SK-N-SH treated with all-trans-retinoic acid at 6 μM for 48 hours (cell line): ENCODE measurements around the gene EXOC4.
A peak's percentile ranks its signal among the peaks of the same experiment; 100 is the strongest.

Experiments
- ATAC-seq: fragments of 200-7000 bp; cut with Tn5 transposase; 3 replicates; pipeline ENCODE4 v1.9.1; 2020; ENCODE audit warnings: mild to moderate bottlenecking, moderate library complexity
- ARNTL ChIP-seq: fragments of 450-650 bp; formaldehyde crosslinking; IDR thresholded peaks from 2 replicates; pipeline ENCODE4 v1.5.0; 2020; ENCODE audit warnings: low read depth, mild to moderate bottlenecking, moderate library complexity, borderline replicate concordance
- BACH2 ChIP-seq: fragments of 250-450 bp; sonication (Bioruptor Pico); IDR thresholded peaks from 2 replicates; pipeline ENCODE4 v1.9.0; 2021; ENCODE audit warnings: mild to moderate bottlenecking, borderline replicate concordance
- CREB5 ChIP-seq: fragments of 250-450 bp; sonication (Bioruptor Pico); IDR thresholded peaks from 2 replicates; pipeline ENCODE4 v1.5.1; 2020; ENCODE audit warnings: low read depth, mild to moderate bottlenecking, moderate library complexity
- CSDC2 ChIP-seq: fragments of 250-450 bp; sonication (Bioruptor Pico); IDR thresholded peaks from 2 replicates; pipeline ENCODE4 v1.5.0; 2020; ENCODE audit warnings: mild to moderate bottlenecking, moderate library complexity
- CSRNP3 ChIP-seq: fragments of 250-450 bp; sonication (Bioruptor Pico); IDR thresholded peaks from 2 replicates; pipeline ENCODE4 v1.5.1; 2021; ENCODE audit warnings: mild to moderate bottlenecking, moderate library complexity
- ESRRG ChIP-seq: fragments of 250-450 bp; sonication (Bioruptor Pico); IDR thresholded peaks from 2 replicates; pipeline ENCODE4 v1.6.1; 2021; ENCODE audit warnings: mild to moderate bottlenecking
- ISL1 ChIP-seq: fragments of 250-450 bp; sonication (Bioruptor Pico); IDR thresholded peaks from 2 replicates; pipeline ENCODE4 v2.1.2; 2022; ENCODE audit warnings: mild to moderate bottlenecking, moderate library complexity
- OSR1 ChIP-seq: fragments of 250-450 bp; sonication (Bioruptor Pico); IDR thresholded peaks from 2 replicates; pipeline ENCODE4 v1.8.0; 2022; ENCODE audit warnings: moderate library complexity, mild to moderate bottlenecking, inconsistent platforms
- POU6F1 ChIP-seq: fragments of 250-450 bp; sonication (Bioruptor Pico); IDR thresholded peaks from 2 replicates; pipeline ENCODE4 v1.8.0; 2021; ENCODE audit warnings: low read depth, mild to moderate bottlenecking, moderate library complexity, borderline replicate concordance
- PPARA ChIP-seq: fragments of 250-450 bp; sonication (Bioruptor Pico); IDR thresholded peaks from 2 replicates; pipeline ENCODE4 v1.5.0; 2020; ENCODE audit warnings: mild to moderate bottlenecking, borderline replicate concordance
- RARB ChIP-seq: fragments of 250-450 bp; sonication (Bioruptor Pico); IDR thresholded peaks from 2 replicates; pipeline ENCODE4 v1.8.0; 2021; ENCODE audit warnings: mild to moderate bottlenecking, moderate library complexity
- SNAI2 ChIP-seq: fragments of 250-450 bp; sonication (Bioruptor Pico); IDR thresholded peaks from 2 replicates; pipeline ENCODE4 v1.5.0; 2020; ENCODE audit warnings: mild to moderate bottlenecking, moderate library complexity
- TCF4 ChIP-seq: fragments of 250-450 bp; sonication (Bioruptor Pico); IDR thresholded peaks from 2 replicates; pipeline ENCODE4 v1.8.0; 2021; ENCODE audit warnings: mild to moderate bottlenecking, moderate library complexity, borderline replicate concordance
- TOX ChIP-seq: fragments of 250-450 bp; sonication (Bioruptor Pico); IDR thresholded peaks from 2 replicates; pipeline ENCODE4 v1.8.0; 2021; ENCODE audit warnings: mild to moderate bottlenecking, moderate library complexity, borderline replicate concordance
- TSHZ2 ChIP-seq: fragments of 250-450 bp; sonication (Bioruptor Pico); IDR thresholded peaks from 2 replicates; pipeline ENCODE4 v1.5.0; 2020; ENCODE audit warnings: mild to moderate bottlenecking, moderate library complexity
- ZC3H10 ChIP-seq: fragments of 250-450 bp; sonication (Bioruptor Pico); IDR thresholded peaks from 2 replicates; pipeline ENCODE4 v1.5.1; 2021; ENCODE audit warnings: mild to moderate bottlenecking, moderate library complexity
- ZFP3 ChIP-seq: fragments of 250-450 bp; sonication (Bioruptor Pico); IDR thresholded peaks from 2 replicates; pipeline ENCODE4 v1.5.0; 2020; ENCODE audit warnings: mild to moderate bottlenecking, moderate library complexity
- ZFP30 ChIP-seq: fragments of 450-650 bp; formaldehyde crosslinking; IDR thresholded peaks from 2 replicates; pipeline ENCODE4 v1.5.0; 2022; ENCODE audit warnings: mild to moderate bottlenecking, moderate library complexity
- ZNF565 ChIP-seq: fragments of 450-650 bp; formaldehyde crosslinking; conservative IDR thresholded peaks from 2 replicates; pipeline ENCODE4 v1.5.0; 2020; ENCODE audit warnings: low read depth, mild to moderate bottlenecking, moderate library complexity
- ZNF70 ChIP-seq: fragments of 450-650 bp; formaldehyde crosslinking; IDR thresholded peaks from 2 replicates; pipeline ENCODE4 v1.5.0; 2020; ENCODE audit warnings: mild to moderate bottlenecking, moderate library complexity
- ZNF8 ChIP-seq: fragments of 450-650 bp; formaldehyde crosslinking; IDR thresholded peaks from 2 replicates; pipeline ENCODE4 v1.5.0; 2020; ENCODE audit warnings: mild to moderate bottlenecking, moderate library complexity

Gene EXOC4

GRCh38 chr7:133619491-133619890 lies 366.6 kb downstream of the EXOC4 start:
- ATAC-seq, result peak; percentile 78
- 0 out of 2 replicates have a peak, but pooled peaks have one; percentile 63 for TF ChIP-seq CSDC2
- TF ChIP-seq SNAI2 (CRISPR knock-in tag), result peak; percentile 76
- no peak for TF ChIP-seq ZNF8
- no peak for TF ChIP-seq TOX (CRISPR knock-in tag)
- TF ChIP-seq ZC3H10 (CRISPR knock-in tag), result no peak
- no peak for TF ChIP-seq ZFP3 (CRISPR knock-in tag)
- TF ChIP-seq ISL1, result peak; percentile 63
- no peak for TF ChIP-seq ZFP30 (CRISPR knock-in tag)
- no peak for TF ChIP-seq PPARA (CRISPR knock-in tag)
- TF ChIP-seq TSHZ2 (CRISPR knock-in tag), result peak; percentile 70; the same call in 1 of the 2 replicates
- TF ChIP-seq TCF4 (CRISPR knock-in tag), result no peak
- TF ChIP-seq OSR1 (CRISPR knock-in tag), result no peak
- no peak for TF ChIP-seq BACH2 (CRISPR knock-in tag)
- TF ChIP-seq, all 23 proteins: peak for 4

- TF ChIP-seq ZFP30 (CRISPR knock-in tag) (no peak), ARNTL (no peak), CSRNP3 (CRISPR knock-in tag) (no peak), TOX (CRISPR knock-in tag) (no peak), TSHZ2 (CRISPR knock-in tag) (no peak), ZC3H10 (CRISPR knock-in tag) (no peak), ESRRG (CRISPR knock-in tag) (no peak), POU6F1 (CRISPR knock-in tag) (no peak), ZNF8 (no peak), ZNF70 (no peak), RARB (CRISPR knock-in tag) (no peak), BACH2 (CRISPR knock-in tag) (no peak), ZNF565 (CRISPR knock-in tag) (no peak), PPARA (CRISPR knock-in tag) (no peak), CREB5 (CRISPR knock-in tag) (no peak)
- ATAC-seq, result no peak
Observed at GRCh38 chr7:133623721-133624120, 370.8 kb downstream of the EXOC4 start.

GRCh38 chr7:133625046-133625445 lies 372.2 kb downstream of the EXOC4 start:
- no peak for TF ChIP-seq ZFP3 (CRISPR knock-in tag)
- TF ChIP-seq ZFP30 (CRISPR knock-in tag), result no peak
- TF ChIP-seq ZNF8, result no peak
- no peak for TF ChIP-seq CSDC2
- no peak for TF ChIP-seq OSR1 (CRISPR knock-in tag)
- no peak for TF ChIP-seq RARB (CRISPR knock-in tag)
- TF ChIP-seq SNAI2 (CRISPR knock-in tag), result no peak
- ATAC-seq, result no peak
